ENCODE data around the gene SEC14L1. TPM values are rescaled to one million over a fixed set of nuclear protein-coding genes. Genes with fewer than 3 reads are reported as not detected.

The SEC14L1 gene
- total RNA-seq, 1 experiment from 2014 or later, result 58.6 TPM

DNA sequence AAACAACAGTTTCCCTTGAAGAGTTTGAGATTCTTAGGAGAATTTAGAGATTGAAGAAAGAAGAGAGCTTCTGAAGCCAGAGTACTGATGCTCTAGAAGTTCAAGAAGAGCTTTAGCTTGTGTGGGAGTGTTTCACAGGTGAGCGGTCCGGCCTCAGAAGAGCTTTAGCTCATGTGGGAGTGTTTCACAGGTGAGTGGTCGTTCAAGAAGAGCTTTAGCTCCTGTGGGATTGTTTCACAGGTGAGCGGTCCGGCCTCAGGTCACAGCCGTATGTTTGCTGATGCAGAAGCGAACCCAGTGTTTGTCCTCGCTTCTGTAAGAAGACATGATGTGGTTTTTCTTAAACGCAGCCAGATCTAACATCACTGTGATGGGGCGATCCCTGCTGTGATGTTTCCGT lies 76.4 kb downstream of the SEC14L1 start:
- H3K27ac ChIP-seq (ENCODE audit: insufficient read length, low read depth, low read length), result no peak overlapping the region
- Mint-ChIP-seq H3K27ac (no peak overlapping the region), H3K36me3 (ENCODE audit: insufficient read depth in 1 of 3, low read depth in 3 of 3) (peaks cover 0 to 28% (median 28%) of the 10 kb centered on the region in 3 experiments; a peak in 5 of 7 replicates), H3K4me1 (peaks cover 2 to 8% of the 10 kb centered on the region in 2 experiments; a peak in 3 of 4 replicates), H3K27me3 (ENCODE audit: low read depth) (no peaks in the 10 kb centered on the region), H3K4me3 (no peak overlapping the region), H3K9me3 (no peaks in the 10 kb centered on the region)
- WGBS (ENCODE audit: extremely low coverage, insufficient read length, low lambda C conversion rate), result no CpG with 5 or more reads among the region's 11 CpGs
- no peak overlapping the region for H3K14ac ChIP-seq (ENCODE audit: insufficient read depth, low read length)
- no peak overlapping the region for H4K91ac ChIP-seq (ENCODE audit: insufficient read length, low read depth, low read length)
- no peak overlapping the region for H2BK15ac ChIP-seq (ENCODE audit: low read depth, low read length)
- TF ChIP-seq, protein P1, sequence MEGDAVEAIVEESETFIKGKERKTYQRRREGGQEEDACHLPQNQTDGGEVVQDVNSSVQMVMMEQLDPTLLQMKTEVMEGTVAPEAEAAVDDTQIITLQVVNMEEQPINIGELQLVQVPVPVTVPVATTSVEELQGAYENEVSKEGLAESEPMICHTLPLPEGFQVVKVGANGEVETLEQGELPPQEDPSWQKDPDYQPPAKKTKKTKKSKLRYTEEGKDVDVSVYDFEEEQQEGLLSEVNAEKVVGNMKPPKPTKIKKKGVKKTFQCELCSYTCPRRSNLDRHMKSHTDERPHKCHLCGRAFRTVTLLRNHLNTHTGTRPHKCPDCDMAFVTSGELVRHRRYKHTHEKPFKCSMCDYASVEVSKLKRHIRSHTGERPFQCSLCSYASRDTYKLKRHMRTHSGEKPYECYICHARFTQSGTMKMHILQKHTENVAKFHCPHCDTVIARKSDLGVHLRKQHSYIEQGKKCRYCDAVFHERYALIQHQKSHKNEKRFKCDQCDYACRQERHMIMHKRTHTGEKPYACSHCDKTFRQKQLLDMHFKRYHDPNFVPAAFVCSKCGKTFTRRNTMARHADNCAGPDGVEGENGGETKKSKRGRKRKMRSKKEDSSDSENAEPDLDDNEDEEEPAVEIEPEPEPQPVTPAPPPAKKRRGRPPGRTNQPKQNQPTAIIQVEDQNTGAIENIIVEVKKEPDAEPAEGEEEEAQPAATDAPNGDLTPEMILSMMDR (conservative IDR thresholded peaks at IDR 0.05), result no peak
- H3K9me3 ChIP-seq (ENCODE audit: control insufficient read depth, low read depth, low read length), result no peaks in the 10 kb centered on the region
- no peaks in the 10 kb centered on the region for H3K4me1 ChIP-seq (ENCODE audit: insufficient read depth, low read length)
- no peak overlapping the region for H3K23ac ChIP-seq (ENCODE audit: insufficient read length, low read depth, low read length)
- no peak overlapping the region for H4K5ac ChIP-seq (ENCODE audit: insufficient read length, low read depth, low read length)
- H2AFZ ChIP-seq (ENCODE audit: low read length), result no peak overlapping the region
- no peak overlapping the region for H2BK120ac ChIP-seq (ENCODE audit: low read depth, low read length, poor library complexity, severe bottlenecking)
- no peak for DNase-seq
- no peak overlapping the region for H3K4ac ChIP-seq (ENCODE audit: low read depth, low read length)
- H3K23me2 ChIP-seq (ENCODE audit: insufficient read length, low read depth, low read length, poor library complexity, severe bottlenecking), result no peaks in the 10 kb centered on the region
- H2BK20ac ChIP-seq (ENCODE audit: low read depth, low read length, poor library complexity, severe bottlenecking), result no peak overlapping the region
- H3K56ac ChIP-seq (ENCODE audit: insufficient read length, low read depth, low read length), result no peak overlapping the region
- H2BK12ac ChIP-seq (ENCODE audit: insufficient read length, low read depth, low read length), result no peak overlapping the region
- H3T11ph ChIP-seq (ENCODE audit: low read length), result no peak overlapping the region
- H2AK5ac ChIP-seq (ENCODE audit: insufficient read length, low read length), result no peak overlapping the region
- no peak overlapping the region for H3K4me2 ChIP-seq (ENCODE audit: insufficient read depth, insufficient read length, low read length)
- no peak overlapping the region for H3K9ac ChIP-seq (ENCODE audit: extremely low read depth, insufficient read length, low read length)
- no peaks in the 10 kb centered on the region for H3K79me2 ChIP-seq (ENCODE audit: insufficient read depth, low read length)
- H4K8ac ChIP-seq (replicated peaks; ENCODE audit: insufficient read length, low read depth, low read length), result no peak overlapping the region
- H2BK5ac ChIP-seq (ENCODE audit: insufficient read length, low read length), result no peak overlapping the region
- H3K27me3 ChIP-seq (ENCODE audit: insufficient read depth, low read length), result no peaks in the 10 kb centered on the region
- no peaks in the 10 kb centered on the region for H4K20me1 ChIP-seq (ENCODE audit: control insufficient read depth, insufficient read depth, insufficient read length)
- H3K18ac ChIP-seq (ENCODE audit: insufficient read length, low read depth, low read length), result no peak overlapping the region
- no peaks in the 10 kb centered on the region for H3K79me1 ChIP-seq (ENCODE audit: insufficient read depth, low read depth, low read length, poor library complexity, severe bottlenecking)
